ENCODE measurements around the gene IL13RA1.
"Not testable (repeated sequence)": the region's sequence is repeated elsewhere in the genome, so short reads cannot be mapped to it uniquely, and the experiment has no call there.

IL13RA1 gene

GRCh38 chrX:118717678-118718391 lies 9.6 kb upstream of the IL13RA1 start:
- no peaks in the 10 kb centered on the region for H3K36me3 ChIP-seq (ENCODE audit: insufficient read depth, low read length)
- H3K9me3 ChIP-seq (ENCODE audit: low read length), result no peaks in the 10 kb centered on the region
- H2AFZ ChIP-seq (ENCODE audit: low read depth, low read length), result no peak overlapping the region
- H3K27me3 ChIP-seq (ENCODE audit: insufficient read depth, low read length), result no peaks in the 10 kb centered on the region
- H3K4me1 ChIP-seq (ENCODE audit: insufficient read depth, low read length), result no peaks in the 10 kb centered on the region
- H3K4me3 ChIP-seq (ENCODE audit: low read length), result no peak overlapping the region

- no peaks in the 10 kb centered on the region for H3K27me3 ChIP-seq (ENCODE audit: insufficient read depth, low read length)
- H3K9me3 ChIP-seq (ENCODE audit: low read length), result no peaks in the 10 kb centered on the region
Measured at GRCh38 chrX:118718737-118719136, 8.7 kb upstream of the IL13RA1 start.

GRCh38 chrX:118720058-118720707 lies 7.2 kb upstream of the IL13RA1 start:
- Histone ChIP-seq H2AFZ (ENCODE audit: low read depth, low read length) (no peak overlapping the region), H3K4me3 (ENCODE audit: low read length) (no peak overlapping the region), H3K9me3 (ENCODE audit: low read length) (no peaks in the 10 kb centered on the region), H3K4me1 (ENCODE audit: insufficient read depth, low read length) (no peaks in the 10 kb centered on the region), H3K27me3 (ENCODE audit: insufficient read depth, low read length) (no peaks in the 10 kb centered on the region), H3K36me3 (ENCODE audit: insufficient read depth, low read length) (no peaks in the 10 kb centered on the region)

More at GRCh38 chrX:118718737-118719136, 8.7 kb upstream of the IL13RA1 start:
- H3K4me1 ChIP-seq (ENCODE audit: insufficient read depth, low read length), result no peaks in the 10 kb centered on the region
- no peak overlapping the region for H3K4me3 ChIP-seq (ENCODE audit: low read length)
- no peak overlapping the region for H2AFZ ChIP-seq (ENCODE audit: low read depth, low read length)
- H3K36me3 ChIP-seq (ENCODE audit: insufficient read depth, low read length), result no peaks in the 10 kb centered on the region

- H3K4me1 ChIP-seq (ENCODE audit: insufficient read depth, low read length), result no peaks in the 10 kb centered on the region
- H3K27me3 ChIP-seq (ENCODE audit: insufficient read depth, low read length), result no peaks in the 10 kb centered on the region
- H3K36me3 ChIP-seq (ENCODE audit: insufficient read depth, low read length), result no peaks in the 10 kb centered on the region
- H3K9me3 ChIP-seq (ENCODE audit: low read length), result no peaks in the 10 kb centered on the region
- no peak overlapping the region for H2AFZ ChIP-seq (ENCODE audit: low read depth, low read length)
- H3K4me3 ChIP-seq (ENCODE audit: low read length), result no peak overlapping the region
Measured at GRCh38 chrX:118723376-118723775, 4.0 kb upstream of the IL13RA1 start.

- Histone ChIP-seq H3K4me1 (ENCODE audit: insufficient read depth, low read length) (no peaks in the 10 kb centered on the region), H3K27me3 (ENCODE audit: insufficient read depth, low read length) (no peaks in the 10 kb centered on the region), H3K9me3 (ENCODE audit: low read length) (no peaks in the 10 kb centered on the region), H3K4me3 (ENCODE audit: low read length) (no peak overlapping the region), H2AFZ (ENCODE audit: low read depth, low read length) (no peak overlapping the region), H3K36me3 (ENCODE audit: insufficient read depth, low read length) (no peaks in the 10 kb centered on the region)
Measured at GRCh38 chrX:118724365-118724764, 3.0 kb upstream of the IL13RA1 start.

GRCh38 chrX:118724775-118725174 lies 2.6 kb upstream of the IL13RA1 start:
- Histone ChIP-seq H2AFZ (ENCODE audit: low read depth, low read length) (no peak overlapping the region), H3K4me1 (ENCODE audit: insufficient read depth, low read length) (no peaks in the 10 kb centered on the region), H3K36me3 (ENCODE audit: insufficient read depth, low read length) (no peaks in the 10 kb centered on the region), H3K9me3 (ENCODE audit: low read length) (no peaks in the 10 kb centered on the region), H3K27me3 (ENCODE audit: insufficient read depth, low read length) (no peaks in the 10 kb centered on the region), H3K4me3 (ENCODE audit: low read length) (no peak overlapping the region)

- H3K9me3 ChIP-seq (ENCODE audit: low read length), result no peaks in the 10 kb centered on the region
- no peaks in the 10 kb centered on the region for H3K36me3 ChIP-seq (ENCODE audit: insufficient read depth, low read length)
- H3K4me3 ChIP-seq (ENCODE audit: low read length), result no peak overlapping the region
- H3K4me1 ChIP-seq (ENCODE audit: insufficient read depth, low read length), result no peaks in the 10 kb centered on the region
- no peaks in the 10 kb centered on the region for H3K27me3 ChIP-seq (ENCODE audit: insufficient read depth, low read length)
- H2AFZ ChIP-seq (ENCODE audit: low read depth, low read length), result no peak overlapping the region
Measured at GRCh38 chrX:118726396-118726795, 1.0 kb upstream of the IL13RA1 start.

GRCh38 chrX:118727686-118728339 lies 407 bp downstream of the IL13RA1 start:
- peak overlapping the region; percentile 59 for H2AFZ ChIP-seq (ENCODE audit: low read depth, low read length)
- H3K4me1 ChIP-seq (ENCODE audit: insufficient read depth, low read length), result no peaks in the 10 kb centered on the region
- H3K27me3 ChIP-seq (ENCODE audit: insufficient read depth, low read length), result no peaks in the 10 kb centered on the region

GRCh38 chrX:118729042-118729652 lies 1.7 kb downstream of the IL13RA1 start:
- Histone ChIP-seq H3K27me3 (ENCODE audit: insufficient read depth, low read length) (no peaks in the 10 kb centered on the region), H3K4me1 (ENCODE audit: insufficient read depth, low read length) (no peaks in the 10 kb centered on the region), H3K4me3 (ENCODE audit: low read length) (no peak overlapping the region), H3K36me3 (ENCODE audit: insufficient read depth, low read length) (no peaks in the 10 kb centered on the region), H3K9me3 (ENCODE audit: low read length) (no peaks in the 10 kb centered on the region), H2AFZ (ENCODE audit: low read depth, low read length) (no peak overlapping the region)

More at GRCh38 chrX:118727686-118728339, 407 bp downstream of the IL13RA1 start:
- Histone ChIP-seq H3K9me3 (ENCODE audit: low read length) (no peaks in the 10 kb centered on the region), H3K36me3 (ENCODE audit: insufficient read depth, low read length) (no peaks in the 10 kb centered on the region), H3K4me3 (ENCODE audit: low read length) (peak overlapping the region; percentile 45)

- Histone ChIP-seq H3K27me3 (ENCODE audit: insufficient read depth, low read length) (no peaks in the 10 kb centered on the region), H3K4me3 (ENCODE audit: low read length) (no peak overlapping the region), H3K36me3 (ENCODE audit: insufficient read depth, low read length) (no peaks in the 10 kb centered on the region), H2AFZ (ENCODE audit: low read depth, low read length) (no peak overlapping the region), H3K9me3 (ENCODE audit: low read length) (no peaks in the 10 kb centered on the region), H3K4me1 (ENCODE audit: insufficient read depth, low read length) (no peaks in the 10 kb centered on the region)
Measured at GRCh38 chrX:118730500-118731247, 3.3 kb downstream of the IL13RA1 start.

GRCh38 chrX:118732551-118732950 lies 5.1 kb downstream of the IL13RA1 start:
- H3K36me3 ChIP-seq (ENCODE audit: insufficient read depth, low read length); H3K4me3 ChIP-seq (ENCODE audit: low read length); H3K4me1 ChIP-seq (ENCODE audit: insufficient read depth, low read length); H2AFZ ChIP-seq (ENCODE audit: low read depth, low read length); H3K27me3 ChIP-seq (ENCODE audit: insufficient read depth, low read length); H3K9me3 ChIP-seq (ENCODE audit: low read length): not testable (repeated sequence)

- H3K36me3 ChIP-seq (ENCODE audit: insufficient read depth, low read length), result no peaks in the 10 kb centered on the region
- no peaks in the 10 kb centered on the region for H3K9me3 ChIP-seq (ENCODE audit: low read length)
- no peaks in the 10 kb centered on the region for H3K4me1 ChIP-seq (ENCODE audit: insufficient read depth, low read length)
- H3K27me3 ChIP-seq (ENCODE audit: insufficient read depth, low read length), result no peaks in the 10 kb centered on the region
- no peak overlapping the region for H3K4me3 ChIP-seq (ENCODE audit: low read length)
- H2AFZ ChIP-seq (ENCODE audit: low read depth, low read length), result no peak overlapping the region
Measured at GRCh38 chrX:118734909-118735308, 7.5 kb downstream of the IL13RA1 start.
